ENCODE results near the gene MIA2.

Gene MIA2

GRCh38 chr14:39302124-39302810 is 68.6 kb downstream of the MIA2 start:
- Histone ChIP-seq H3K27me3 (ENCODE audit: insufficient read depth, low read depth) (no peaks in the 10 kb centered on the region), H3K9ac (no peak overlapping the region), H2AFZ (ENCODE audit: low read depth) (no peak overlapping the region), H4K20me1 (ENCODE audit: insufficient read depth) (no peaks in the 10 kb centered on the region), H3K27ac (no peak overlapping the region), H3K4me1 (ENCODE audit: low read depth, poor library complexity, severe bottlenecking) (no peaks in the 10 kb centered on the region), H3K4me2 (no peak overlapping the region), H3K79me2 (ENCODE audit: insufficient read depth, low read depth) (no peaks in the 10 kb centered on the region), H3K4me3 (IDR thresholded peaks at IDR 0.05; ENCODE audit: insufficient read depth, low read depth, low read length) (no peak overlapping the region), H3K36me3 (ENCODE audit: insufficient read depth) (no peaks in the 10 kb centered on the region)
- TF ChIP-seq, protein P1, sequence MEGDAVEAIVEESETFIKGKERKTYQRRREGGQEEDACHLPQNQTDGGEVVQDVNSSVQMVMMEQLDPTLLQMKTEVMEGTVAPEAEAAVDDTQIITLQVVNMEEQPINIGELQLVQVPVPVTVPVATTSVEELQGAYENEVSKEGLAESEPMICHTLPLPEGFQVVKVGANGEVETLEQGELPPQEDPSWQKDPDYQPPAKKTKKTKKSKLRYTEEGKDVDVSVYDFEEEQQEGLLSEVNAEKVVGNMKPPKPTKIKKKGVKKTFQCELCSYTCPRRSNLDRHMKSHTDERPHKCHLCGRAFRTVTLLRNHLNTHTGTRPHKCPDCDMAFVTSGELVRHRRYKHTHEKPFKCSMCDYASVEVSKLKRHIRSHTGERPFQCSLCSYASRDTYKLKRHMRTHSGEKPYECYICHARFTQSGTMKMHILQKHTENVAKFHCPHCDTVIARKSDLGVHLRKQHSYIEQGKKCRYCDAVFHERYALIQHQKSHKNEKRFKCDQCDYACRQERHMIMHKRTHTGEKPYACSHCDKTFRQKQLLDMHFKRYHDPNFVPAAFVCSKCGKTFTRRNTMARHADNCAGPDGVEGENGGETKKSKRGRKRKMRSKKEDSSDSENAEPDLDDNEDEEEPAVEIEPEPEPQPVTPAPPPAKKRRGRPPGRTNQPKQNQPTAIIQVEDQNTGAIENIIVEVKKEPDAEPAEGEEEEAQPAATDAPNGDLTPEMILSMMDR (conservative IDR thresholded peaks at IDR 0.05; ENCODE audit: low read depth, low read length): no peak

- TF ChIP-seq, protein P1 (conservative IDR thresholded peaks at IDR 0.05; ENCODE audit: low read depth, low read length): no peak
- Histone ChIP-seq H3K4me2 (no peak overlapping the region), H3K4me3 (IDR thresholded peaks at IDR 0.05; ENCODE audit: insufficient read depth, low read depth, low read length) (no peak overlapping the region), H4K20me1 (ENCODE audit: insufficient read depth) (no peaks in the 10 kb centered on the region), H3K4me1 (ENCODE audit: low read depth, poor library complexity, severe bottlenecking) (no peaks in the 10 kb centered on the region), H3K27me3 (ENCODE audit: insufficient read depth, low read depth) (no peaks in the 10 kb centered on the region), H3K27ac (no peak overlapping the region), H3K36me3 (ENCODE audit: insufficient read depth) (no peaks in the 10 kb centered on the region), H3K79me2 (ENCODE audit: insufficient read depth, low read depth) (no peaks in the 10 kb centered on the region), H2AFZ (ENCODE audit: low read depth) (no peak overlapping the region), H3K9ac (no peak overlapping the region)
These were observed 69.4 kb downstream of the MIA2 start for GRCh38 chr14:39303115-39303514.

GRCh38 chr14:39307815-39308214 is 74.1 kb downstream of the MIA2 start:
- Histone ChIP-seq H3K27me3 (ENCODE audit: insufficient read depth, low read depth) (no peaks in the 10 kb centered on the region), H3K4me3 (IDR thresholded peaks at IDR 0.05; ENCODE audit: insufficient read depth, low read depth, low read length) (no peak overlapping the region), H3K79me2 (ENCODE audit: insufficient read depth, low read depth) (no peaks in the 10 kb centered on the region), H3K36me3 (ENCODE audit: insufficient read depth) (no peaks in the 10 kb centered on the region), H2AFZ (ENCODE audit: low read depth) (no peak overlapping the region), H3K27ac (no peak overlapping the region), H3K4me2 (no peak overlapping the region), H4K20me1 (ENCODE audit: insufficient read depth) (no peaks in the 10 kb centered on the region), H3K4me1 (ENCODE audit: low read depth, poor library complexity, severe bottlenecking) (peaks cover 10% of the 10 kb centered on the region), H3K9ac (no peak overlapping the region)
- TF ChIP-seq, protein P1 (conservative IDR thresholded peaks at IDR 0.05; ENCODE audit: low read depth, low read length): no peak

GRCh38 chr14:39310051-39310450 is 76.3 kb downstream of the MIA2 start:
- Histone ChIP-seq H3K4me2 (no peak overlapping the region; the same call in 1 of the 2 replicates), H3K27ac (no peak overlapping the region), H3K79me2 (ENCODE audit: insufficient read depth, low read depth) (no peaks in the 10 kb centered on the region), H4K20me1 (ENCODE audit: insufficient read depth) (no peaks in the 10 kb centered on the region), H3K27me3 (ENCODE audit: insufficient read depth, low read depth) (no peaks in the 10 kb centered on the region), H3K4me3 (IDR thresholded peaks at IDR 0.05; ENCODE audit: insufficient read depth, low read depth, low read length) (no peak overlapping the region), H3K36me3 (ENCODE audit: insufficient read depth) (no peaks in the 10 kb centered on the region), H3K4me1 (ENCODE audit: low read depth, poor library complexity, severe bottlenecking) (peaks cover 10% of the 10 kb centered on the region), H3K9ac (no peak overlapping the region), H2AFZ (ENCODE audit: low read depth) (no peak overlapping the region)
- TF ChIP-seq, protein P1 (conservative IDR thresholded peaks at IDR 0.05; ENCODE audit: low read depth, low read length): no peak
